SK-N-MC (cell line): Measurements from ENCODE around the gene ATP8B3.

Experiments
- DNase-seq: peaks from one replicate; pipeline ENCODE4 v3.0.0-alpha.2; 2011; ENCODE audit warnings: low read depth, low spot score
- H3K27ac ChIP-seq: fragments of 200-600 bp; sonication (generic); 2 replicates; pipeline ENCODE4 v1.5.1; 2016; ENCODE audit warnings: mixed run types
- H3K36me3 ChIP-seq: fragments of 200-600 bp; sonication (generic); 2 replicates; pipeline ENCODE4 v1.6.1; 2017; ENCODE audit warnings: antibody characterized with exemption, low read length, mixed read lengths; ENCODE audit not compliant: insufficient read depth
- H3K4me3 ChIP-seq: fragments of 200-600 bp; sonication (generic); 2 replicates; pipeline ENCODE4 v1.5.1; 2016
- H3K9ac ChIP-seq: fragments of 200-600 bp; sonication (generic); 2 replicates; pipeline ENCODE4 v1.8.0; 2017; ENCODE audit warnings: mixed run types, mixed read lengths; ENCODE audit not compliant: insufficient read length
- H3K9me3 ChIP-seq: fragments of 200-600 bp; sonication (generic); 2 replicates; pipeline ENCODE4 v1.6.1; 2017; ENCODE audit warnings: low read depth, mild to moderate bottlenecking, antibody characterized with exemption, low read length, moderate library complexity, mixed read lengths
- EZH2 ChIP-seq: fragments of 200-600 bp; sonication (generic); IDR thresholded peaks from one replicate; pipeline ENCODE4 v1.6.1; 2017; ENCODE audit warnings: antibody characterized with exemption
- FOXP2 ChIP-seq: optimal IDR thresholded peaks from 2 replicates; pipeline ENCODE3; 2011; ENCODE audit warnings: mild to moderate bottlenecking, moderate library complexity; ENCODE audit not compliant: insufficient read depth; ENCODE audit errors: extremely low read length, control extremely low read depth
- POLR2AphosphoS5 ChIP-seq: IDR thresholded peaks from 2 replicates; pipeline ENCODE4 v1.6.1; 2012; ENCODE audit warnings: mild to moderate bottlenecking, low read depth, low read length, borderline replicate concordance

ATP8B3 gene

GRCh38 chr19:1783354-1783753, 28.7 kb downstream of the ATP8B3 start:
- H3K36me3 ChIP-seq: no peaks in the 10 kb centered on the region
- TF ChIP-seq EZH2: no peak
- no peak for DNase-seq
- no peaks in the 10 kb centered on the region for H3K9me3 ChIP-seq
- H3K9ac ChIP-seq: no peak overlapping the region
- H3K4me3 ChIP-seq: no peak overlapping the region
- H3K27ac ChIP-seq: no peak overlapping the region

- H3K4me3 ChIP-seq: no peak overlapping the region
- no peak overlapping the region for H3K9ac ChIP-seq
- TF ChIP-seq FOXP2 (no peak), EZH2 (no peak), POLR2AphosphoS5 (no peak)
- no peak for DNase-seq
- no peaks in the 10 kb centered on the region for H3K36me3 ChIP-seq
- H3K9me3 ChIP-seq: no peaks in the 10 kb centered on the region
- H3K27ac ChIP-seq: no peak overlapping the region
Measured at GRCh38 chr19:1782521-1782920, 29.6 kb downstream of the ATP8B3 start.

DNA sequence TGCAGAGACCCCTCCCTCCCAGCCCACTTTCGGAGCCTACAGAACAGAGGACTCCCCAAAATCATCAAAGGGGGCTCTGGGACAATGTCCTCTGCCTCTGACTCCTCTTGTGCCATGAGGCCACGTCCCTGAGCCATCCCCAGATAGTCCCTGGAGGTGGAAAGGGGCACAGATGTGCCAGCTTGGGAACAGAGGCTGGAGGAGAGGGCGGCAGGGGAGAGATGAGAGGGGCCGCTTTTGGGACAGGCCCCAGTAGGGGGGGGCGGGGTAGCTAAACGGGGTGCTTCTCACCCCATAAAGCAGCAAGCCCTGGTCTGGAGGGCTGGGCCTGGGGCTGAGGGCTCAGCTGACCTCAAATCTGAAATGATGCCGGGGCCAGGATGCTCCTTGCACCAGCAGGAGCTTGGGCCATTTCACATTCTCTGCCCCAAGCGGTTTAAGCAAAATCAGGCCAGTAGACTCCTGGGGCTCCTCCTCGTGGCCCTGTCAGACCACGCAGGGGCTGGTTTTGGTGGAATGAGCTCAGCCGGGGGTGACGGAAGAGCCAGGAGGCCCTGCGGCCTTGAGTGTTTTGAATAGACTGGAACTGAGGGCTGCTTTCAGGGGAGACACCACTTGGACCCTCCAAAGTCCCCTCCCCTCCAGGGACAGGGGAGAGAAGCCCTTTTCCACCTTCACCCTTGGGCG, 31.7 kb downstream of the ATP8B3 start:
- Histone ChIP-seq H3K9me3 (no peaks in the 10 kb centered on the region), H3K36me3 (no peaks in the 10 kb centered on the region), H3K9ac (no peak overlapping the region), H3K27ac (no peak overlapping the region), H3K4me3 (no peak overlapping the region)
- no peak for DNase-seq
- TF ChIP-seq EZH2: no peak
- TF ChIP-seq FOXP2: no peak
- no peak for TF ChIP-seq POLR2AphosphoS5

GRCh38 chr19:1779574-1779973, 32.5 kb downstream of the ATP8B3 start:
- H3K4me3 ChIP-seq: no peak overlapping the region
- no peak overlapping the region for H3K9ac ChIP-seq
- DNase-seq: no peak
- no peak for TF ChIP-seq POLR2AphosphoS5
- no peak for TF ChIP-seq FOXP2
- no peak for TF ChIP-seq EZH2
- H3K27ac ChIP-seq: no peak overlapping the region
- H3K36me3 ChIP-seq: no peaks in the 10 kb centered on the region
- no peaks in the 10 kb centered on the region for H3K9me3 ChIP-seq

GRCh38 chr19:1777149-1777548, 34.9 kb downstream of the ATP8B3 start:
- H3K4me3 ChIP-seq: no peak overlapping the region
- H3K9me3 ChIP-seq: no peaks in the 10 kb centered on the region
- TF ChIP-seq EZH2 (no peak), POLR2AphosphoS5 (no peak), FOXP2 (no peak)
- H3K9ac ChIP-seq: no peak overlapping the region
- H3K27ac ChIP-seq: no peak overlapping the region
- H3K36me3 ChIP-seq: no peaks in the 10 kb centered on the region
- DNase-seq: no peak

DNA sequence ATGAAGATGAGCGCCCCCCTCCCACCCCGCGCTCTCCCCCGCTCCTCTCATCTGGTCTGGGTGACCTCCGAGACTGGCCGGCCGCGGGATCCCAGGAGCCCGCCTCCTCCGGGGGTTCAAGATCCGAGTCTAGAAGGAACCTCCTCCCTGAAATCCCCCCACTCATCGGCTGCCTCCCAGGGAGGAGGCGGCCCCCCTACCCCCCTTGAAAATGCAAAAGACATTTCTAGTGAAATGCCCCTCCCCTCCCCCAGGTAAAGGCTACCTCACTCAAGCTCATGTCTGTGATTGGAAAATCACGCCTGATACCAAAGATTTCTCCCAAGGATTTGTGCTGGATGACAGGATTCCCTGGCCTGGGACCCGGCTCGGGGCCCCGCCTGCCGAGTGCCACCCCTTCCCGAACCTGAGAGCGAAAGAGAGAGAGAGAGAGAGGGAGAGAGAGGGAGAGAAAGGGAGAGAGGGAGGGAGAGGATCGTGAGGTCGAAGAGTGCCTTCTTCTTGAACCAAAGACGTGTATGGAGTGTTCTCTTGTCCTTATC, 35.4 kb downstream of the ATP8B3 start:
- no peak overlapping the region for H3K9ac ChIP-seq
- no peak overlapping the region for H3K27ac ChIP-seq
- TF ChIP-seq EZH2: no peak
- TF ChIP-seq POLR2AphosphoS5: no peak
- no peak for TF ChIP-seq FOXP2
- no peaks in the 10 kb centered on the region for H3K36me3 ChIP-seq
- DNase-seq: no peak
- no peak overlapping the region for H3K4me3 ChIP-seq
- no peaks in the 10 kb centered on the region for H3K9me3 ChIP-seq

DNA sequence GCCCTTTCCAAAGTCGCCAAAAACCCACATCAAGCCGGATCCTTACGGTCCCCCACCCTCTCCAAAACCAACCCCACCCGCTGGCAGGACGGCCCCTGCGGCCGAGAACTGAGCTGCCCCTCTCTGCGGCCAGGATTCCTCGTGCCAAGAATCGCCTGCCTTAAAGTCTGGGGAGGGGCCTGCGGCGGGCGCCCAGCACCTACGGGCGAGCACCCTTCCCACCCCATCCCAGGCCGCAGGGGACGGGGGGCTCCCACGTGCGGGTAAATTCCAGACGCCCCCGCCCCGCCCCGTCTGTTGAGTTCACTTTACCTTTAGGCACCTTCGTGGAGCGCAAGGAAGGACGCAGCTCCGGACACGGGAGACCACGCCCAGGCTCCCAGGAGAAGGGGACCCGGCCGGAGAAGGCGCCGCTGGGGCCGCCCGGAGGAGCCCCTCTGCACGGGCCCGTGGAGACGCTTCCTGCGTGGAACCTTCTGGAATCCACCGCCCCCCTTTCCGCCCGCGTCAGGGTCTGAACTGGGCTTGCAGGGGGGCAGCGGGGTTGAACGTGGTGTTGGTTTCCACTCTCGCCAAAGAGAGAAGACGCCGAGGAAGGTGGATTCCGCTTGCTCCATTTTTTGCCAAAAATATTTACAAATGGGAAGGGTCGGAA, 36.0 kb downstream of the ATP8B3 start:
- Histone ChIP-seq H3K9me3 (peaks cover 6% of the 10 kb centered on the region), H3K9ac (no peak overlapping the region), H3K27ac (no peak overlapping the region), H3K4me3 (no peak overlapping the region), H3K36me3 (no peaks in the 10 kb centered on the region)
- DNase-seq: no peak
- TF ChIP-seq EZH2: peak; percentile 80
- TF ChIP-seq FOXP2: no peak
- no peak for TF ChIP-seq POLR2AphosphoS5

- H3K4me3 ChIP-seq: no peak overlapping the region
- peaks cover 8% of the 10 kb centered on the region for H3K9me3 ChIP-seq
- H3K36me3 ChIP-seq: no peaks in the 10 kb centered on the region
- H3K27ac ChIP-seq: no peak overlapping the region
- no peak for TF ChIP-seq POLR2AphosphoS5
- TF ChIP-seq EZH2: no peak
- no peak for TF ChIP-seq FOXP2
- no peak for DNase-seq
- no peak overlapping the region for H3K9ac ChIP-seq
Measured at GRCh38 chr19:1774989-1775772, 36.9 kb downstream of the ATP8B3 start.
